HG02885 (cell line): ENCODE data around the gene LETMD1.
A peak's percentile ranks its signal among the peaks of the same experiment; 100 is the strongest.
"Not testable (repeated sequence)": the region's sequence is repeated elsewhere in the genome, so short reads cannot be mapped to it uniquely, and the experiment has no call there.

ENCODE experiments used
- ATAC-seq: cut with Tn5 transposase; IDR thresholded peaks from one replicate; pipeline ENCODE4 v1.9.1; 2021; ENCODE audit warnings: mild to moderate bottlenecking; ENCODE audit not compliant: unreplicated experiment, poor library complexity

LETMD1 gene, protein sequence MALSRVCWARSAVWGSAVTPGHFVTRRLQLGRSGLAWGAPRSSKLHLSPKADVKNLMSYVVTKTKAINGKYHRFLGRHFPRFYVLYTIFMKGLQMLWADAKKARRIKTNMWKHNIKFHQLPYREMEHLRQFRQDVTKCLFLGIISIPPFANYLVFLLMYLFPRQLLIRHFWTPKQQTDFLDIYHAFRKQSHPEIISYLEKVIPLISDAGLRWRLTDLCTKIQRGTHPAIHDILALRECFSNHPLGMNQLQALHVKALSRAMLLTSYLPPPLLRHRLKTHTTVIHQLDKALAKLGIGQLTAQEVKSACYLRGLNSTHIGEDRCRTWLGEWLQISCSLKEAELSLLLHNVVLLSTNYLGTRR

DNA sequence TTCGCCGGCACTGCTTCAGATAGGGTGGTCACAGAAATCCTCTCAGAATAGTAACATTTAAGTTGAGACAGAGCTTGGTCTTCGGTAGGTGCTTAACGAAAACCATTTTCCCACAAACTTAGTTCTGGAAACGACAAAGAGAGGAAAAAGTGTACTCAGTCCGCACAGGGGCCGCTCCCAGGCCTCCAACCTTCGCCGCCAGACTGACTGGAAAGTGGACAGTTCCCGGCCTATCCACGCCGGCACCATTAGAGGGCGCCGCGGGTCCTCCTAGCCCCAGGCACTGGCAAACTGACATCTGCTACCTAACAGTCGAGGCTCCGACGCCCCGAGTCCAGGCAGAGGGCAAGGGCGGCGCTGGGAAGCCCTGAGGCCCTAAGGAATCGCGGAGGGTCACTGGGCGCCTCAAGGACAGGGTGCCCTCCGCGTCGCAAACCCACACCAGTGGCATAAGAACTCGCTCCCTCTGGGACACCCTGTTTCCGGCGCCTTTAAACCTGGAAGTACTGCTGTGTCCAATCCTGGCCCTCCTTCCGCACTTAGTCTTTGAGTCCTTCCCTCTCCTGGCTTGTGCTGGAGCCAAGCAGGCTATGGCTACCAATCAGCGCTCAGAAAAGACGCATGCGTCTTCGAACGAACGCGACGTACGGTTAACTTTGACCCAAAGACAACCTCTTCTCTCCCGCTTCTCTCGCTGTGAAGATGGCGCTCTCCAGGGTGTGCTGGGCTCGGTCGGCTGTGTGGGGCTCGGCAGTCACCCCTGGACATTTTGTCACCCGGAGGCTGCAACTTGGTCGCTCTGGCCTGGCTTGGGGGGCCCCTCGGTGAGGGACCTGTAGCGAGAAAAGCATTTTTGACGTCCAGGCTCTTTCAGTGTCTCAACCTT lies at the start of gene LETMD1:
Gene LETMD1 (plus strand): TSS at position 673 of the 886 bp plus-strand sequence. CDS start 30 bp downstream, at position 703.
- ATAC-seq: peak; percentile 96

DNA sequence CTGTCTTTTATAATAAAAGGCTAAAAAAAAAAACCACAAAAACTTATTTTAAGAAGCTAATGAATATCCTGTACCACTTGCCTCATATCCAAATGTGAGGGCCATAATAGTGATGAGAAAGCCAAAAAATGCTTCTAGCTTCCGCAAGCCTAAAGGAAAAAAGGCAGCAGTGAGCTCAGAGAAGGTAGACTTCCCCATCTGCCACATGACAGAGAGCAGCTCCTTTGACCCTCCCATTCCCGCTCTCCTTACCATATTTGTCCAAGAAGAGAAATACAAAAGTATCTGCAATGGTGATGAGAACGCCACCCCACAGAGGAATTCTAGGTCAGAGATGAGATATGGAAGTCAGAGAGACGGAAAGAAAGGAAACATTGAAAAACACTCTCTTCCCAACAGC lies 49.0 kb upstream of the LETMD1 start:
- ATAC-seq: no peak

DNA sequence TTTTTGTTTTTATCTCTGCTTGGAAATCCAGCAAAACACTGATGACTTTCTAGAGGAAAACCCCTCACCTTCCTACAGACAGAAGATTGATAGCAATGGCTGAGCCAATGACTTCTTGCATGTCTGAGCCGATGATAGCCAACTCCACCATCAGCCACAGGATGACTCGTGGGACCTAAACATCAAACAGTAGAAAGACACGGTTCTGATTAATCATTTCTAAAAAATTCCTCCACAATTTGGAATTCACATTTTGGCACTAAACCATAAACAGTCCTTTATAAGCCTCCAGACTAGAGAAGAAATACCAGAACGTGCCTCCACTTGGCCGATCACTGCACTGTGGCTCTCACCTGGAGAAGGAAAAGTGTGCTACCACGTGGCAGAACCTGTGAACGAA lies 47.9 kb upstream of the LETMD1 start:
- ATAC-seq: no peak

DNA sequence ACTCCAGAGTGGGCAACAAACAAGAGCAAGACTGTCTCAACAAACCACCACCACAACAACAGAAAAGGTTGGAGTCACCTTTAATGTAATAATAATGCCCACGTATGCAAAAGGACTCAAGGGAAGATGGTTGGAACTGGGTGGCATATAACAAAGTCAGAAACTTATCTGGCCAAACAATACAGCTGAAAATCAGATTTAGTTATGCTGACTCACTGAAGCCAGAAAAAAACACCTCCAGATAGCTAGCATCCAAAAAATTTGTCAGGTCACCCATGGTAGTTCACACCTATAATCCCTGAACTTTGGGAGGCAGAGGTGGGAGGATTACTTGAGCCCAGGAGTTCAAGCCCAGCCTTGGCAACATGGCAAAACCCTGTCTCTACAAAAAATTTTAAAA lies 46.3 kb upstream of the LETMD1 start:
- ATAC-seq: no peak

DNA sequence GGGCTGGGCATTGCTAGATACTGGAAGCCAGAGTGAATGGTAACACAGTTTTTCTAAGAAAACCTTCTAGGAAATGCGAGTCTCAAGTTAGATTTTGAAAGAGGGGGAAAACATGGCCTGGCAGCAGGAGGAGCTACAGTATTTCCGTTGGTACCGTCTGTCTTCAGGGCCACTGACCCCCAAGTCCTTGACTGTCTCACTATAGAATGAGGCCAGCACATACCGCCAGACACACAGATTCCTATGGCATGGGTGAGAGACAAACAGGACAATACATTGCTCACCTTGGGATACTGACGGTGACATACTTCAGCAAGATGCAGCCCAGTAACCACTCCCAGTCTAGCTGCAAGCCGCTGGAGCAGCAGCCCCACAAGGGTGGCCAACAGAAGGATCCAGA lies 43.6 kb upstream of the LETMD1 start:
- ATAC-seq: no peak

DNA sequence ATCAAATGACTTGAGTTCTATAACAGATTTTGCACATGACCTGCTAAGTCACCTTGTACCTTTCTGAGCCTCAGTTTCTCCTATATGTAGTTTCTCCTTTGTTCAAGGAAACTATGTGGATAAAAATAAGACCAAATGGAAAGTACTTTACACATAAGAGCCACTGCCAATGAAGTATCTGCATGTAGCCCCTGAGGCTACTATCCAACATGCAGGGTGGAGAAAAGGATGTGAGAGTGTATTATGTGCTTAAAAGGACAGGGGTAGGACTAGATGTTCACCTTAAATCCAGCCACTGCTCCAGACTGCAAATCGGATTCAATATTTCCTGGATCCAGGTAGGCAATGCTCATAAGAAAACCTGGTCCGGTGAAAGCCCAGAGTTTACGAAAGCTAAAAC lies 43.1 kb upstream of the LETMD1 start:
- no peak for ATAC-seq

DNA sequence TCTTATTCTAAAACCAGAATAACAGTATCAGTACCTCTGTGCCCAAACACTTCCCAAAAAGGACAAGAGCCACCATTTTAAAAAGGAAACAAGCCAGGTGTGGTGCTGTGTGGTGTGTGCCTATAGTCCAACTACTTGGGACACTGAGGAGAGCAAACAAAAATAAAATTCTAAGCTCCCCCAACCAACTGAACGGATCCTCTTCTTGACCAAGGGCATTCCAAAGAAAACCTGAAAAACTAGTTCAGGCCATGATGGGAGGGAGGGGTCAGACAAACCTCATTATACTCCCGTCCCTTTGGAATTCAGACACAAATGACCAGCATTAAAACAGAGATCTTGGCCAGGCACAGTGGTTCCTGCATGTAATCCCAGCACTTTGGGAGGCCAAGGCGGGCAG lies 42.5 kb upstream of the LETMD1 start:
- no peak for ATAC-seq

DNA sequence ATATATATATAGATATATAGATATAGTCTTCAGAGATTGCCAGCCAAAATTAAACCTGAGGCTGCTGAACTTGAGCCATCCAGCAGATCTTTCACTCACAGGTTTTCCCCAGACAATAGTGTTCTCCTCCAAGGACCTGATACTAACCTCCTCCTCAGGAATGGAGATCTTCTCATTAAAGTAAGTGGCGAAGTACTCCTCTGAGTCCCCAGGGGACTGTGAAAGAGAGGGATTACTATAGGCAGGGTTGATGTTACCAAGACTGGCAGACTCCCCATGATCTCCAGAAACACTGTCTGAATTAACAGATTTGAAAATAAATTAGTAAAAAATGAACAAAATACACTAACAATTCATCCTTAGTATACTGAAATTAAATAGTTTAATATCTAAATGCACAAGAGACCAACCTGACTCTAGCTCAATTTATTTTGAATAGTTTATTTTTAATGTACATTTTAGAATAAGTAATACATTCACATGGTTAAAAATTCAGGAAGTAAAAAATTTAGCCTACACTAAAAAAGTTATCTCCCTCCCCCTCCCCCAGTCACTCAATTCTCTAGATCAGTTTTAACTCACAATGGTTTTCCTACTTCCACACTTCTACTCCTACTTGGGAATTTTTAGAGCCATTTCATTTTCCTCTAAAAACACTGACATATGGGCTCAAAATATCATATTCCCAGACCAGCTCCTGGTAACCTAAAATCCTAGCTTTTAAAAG lies 39.6 kb upstream of the LETMD1 start:
- no peak for ATAC-seq

DNA sequence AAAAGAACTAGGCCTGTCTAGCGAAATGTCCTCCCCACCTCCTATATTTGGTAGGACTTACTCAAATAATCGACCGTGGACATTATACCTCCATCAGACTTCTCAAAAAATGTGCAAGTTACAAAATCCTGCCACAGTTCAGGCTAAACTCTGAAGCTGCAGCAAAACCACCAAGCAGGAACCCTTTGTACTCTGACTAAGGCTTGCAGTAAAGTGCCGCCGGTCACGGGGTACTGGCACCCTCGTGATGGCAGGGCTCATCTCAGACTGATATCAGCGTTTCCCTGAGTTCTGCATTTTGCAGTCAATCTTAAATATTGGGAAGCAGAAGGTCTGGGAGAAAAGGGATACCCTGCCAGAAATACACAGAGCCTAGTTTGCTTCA lies 39.1 kb upstream of the LETMD1 start:
- ATAC-seq: no peak

DNA sequence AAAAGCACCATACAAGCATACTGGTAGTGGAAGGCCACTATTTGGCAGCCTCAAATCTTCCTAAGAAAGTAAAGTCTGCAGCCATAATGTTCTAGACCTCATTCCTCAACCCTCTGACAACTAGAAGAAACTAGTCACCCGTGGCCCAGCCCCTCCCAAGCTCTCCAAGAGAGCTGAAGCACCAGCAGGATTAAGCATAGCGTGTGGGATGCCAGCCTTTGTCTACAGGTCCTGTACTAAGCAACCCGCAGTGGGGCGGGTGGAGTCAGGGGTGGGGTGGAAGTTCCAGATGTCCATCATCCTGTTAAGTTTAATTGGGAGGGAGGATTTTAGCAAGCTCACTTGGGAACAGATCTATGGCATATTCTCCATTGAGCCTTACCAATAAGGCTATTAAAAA lies 36.2 kb upstream of the LETMD1 start:
- no peak for ATAC-seq

DNA sequence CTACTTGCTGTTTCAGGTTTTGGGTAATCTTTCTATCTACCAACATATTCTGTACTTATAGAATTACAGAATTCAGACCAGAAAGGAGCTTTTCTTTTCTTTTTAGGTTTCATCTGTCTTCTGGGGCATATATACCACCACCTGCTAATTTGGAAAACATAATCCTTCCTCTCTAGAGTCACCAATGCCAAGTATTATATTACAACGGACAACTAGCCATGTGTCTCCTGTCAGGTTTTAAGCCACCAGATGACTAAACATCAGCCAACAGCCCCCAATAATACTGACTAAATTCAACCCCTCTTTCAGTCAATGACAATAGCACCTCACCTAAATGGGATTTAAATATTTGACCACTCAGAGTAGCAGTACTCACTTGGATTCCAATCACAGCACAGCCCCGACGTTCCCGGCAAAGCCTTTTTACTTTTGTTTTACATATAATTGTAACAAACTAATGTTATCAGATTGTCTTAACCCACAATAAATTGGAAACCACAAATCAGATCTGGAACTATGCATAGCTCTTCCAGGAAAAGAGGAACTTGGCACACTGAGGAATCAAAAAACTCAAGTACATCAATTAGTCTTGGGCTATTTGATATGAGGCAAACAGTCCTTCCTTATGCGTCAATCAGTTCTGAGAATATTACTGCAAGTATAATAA lies 35.4 kb upstream of the LETMD1 start:
- no peak for ATAC-seq

DNA sequence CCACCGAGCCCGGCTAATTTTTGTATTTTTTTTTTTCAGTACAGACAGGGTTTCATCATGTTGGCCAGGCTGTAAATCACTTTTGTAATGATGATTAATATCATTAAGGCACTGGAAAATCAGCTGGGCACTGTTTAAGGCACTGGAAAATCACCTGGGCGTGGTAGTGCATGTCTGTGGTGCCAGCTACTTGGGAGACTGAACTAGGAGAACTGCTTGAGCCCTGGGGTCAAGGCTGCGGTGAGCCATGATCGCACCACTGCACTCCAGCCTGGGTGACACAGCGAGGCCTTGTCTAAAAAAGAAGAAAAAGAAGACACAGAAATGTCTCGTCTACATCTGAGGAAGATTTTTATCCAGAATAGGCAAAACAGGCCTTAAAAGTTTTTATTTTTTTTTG lies 34.7 kb upstream of the LETMD1 start:
- no peak for ATAC-seq

DNA sequence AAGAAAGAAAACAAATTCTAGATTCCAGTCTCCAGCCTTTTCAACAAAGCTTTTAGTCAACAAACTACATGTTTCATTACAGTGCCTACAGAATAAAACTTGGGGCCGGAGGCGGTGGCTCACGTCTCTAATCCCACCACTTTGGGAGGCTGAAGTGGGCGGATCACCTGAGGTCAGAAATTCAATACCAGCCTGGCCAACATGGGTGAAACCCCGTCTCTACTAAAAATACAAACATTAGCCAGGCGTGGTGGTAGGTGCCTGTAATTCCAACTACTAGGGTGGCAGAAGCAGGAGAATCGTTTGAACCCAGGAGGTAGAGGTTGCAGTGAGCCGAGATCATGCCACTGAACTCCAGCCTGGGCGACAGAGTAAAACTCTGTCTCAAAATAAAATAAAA lies 33.7 kb upstream of the LETMD1 start:
- not testable (repeated sequence) for ATAC-seq

DNA sequence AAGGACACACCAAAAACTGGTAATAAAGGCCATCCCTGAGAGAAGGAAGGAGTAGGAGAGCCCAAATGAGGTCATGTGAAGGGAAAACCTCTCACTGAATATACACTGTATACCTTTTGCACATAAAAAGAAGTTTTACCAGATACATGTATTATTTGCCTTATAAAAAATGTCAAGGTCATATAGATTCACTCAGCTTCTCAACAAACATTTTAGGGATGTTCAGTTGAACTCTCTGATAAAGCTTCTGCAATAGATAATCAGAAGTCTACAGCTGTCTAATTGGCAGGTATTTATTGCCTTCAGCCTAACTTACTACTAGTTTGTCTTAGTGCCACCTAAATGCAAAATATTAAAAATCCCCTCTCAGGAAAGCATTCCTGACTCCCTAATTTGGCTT lies 30.7 kb upstream of the LETMD1 start:
- ATAC-seq: no peak

DNA sequence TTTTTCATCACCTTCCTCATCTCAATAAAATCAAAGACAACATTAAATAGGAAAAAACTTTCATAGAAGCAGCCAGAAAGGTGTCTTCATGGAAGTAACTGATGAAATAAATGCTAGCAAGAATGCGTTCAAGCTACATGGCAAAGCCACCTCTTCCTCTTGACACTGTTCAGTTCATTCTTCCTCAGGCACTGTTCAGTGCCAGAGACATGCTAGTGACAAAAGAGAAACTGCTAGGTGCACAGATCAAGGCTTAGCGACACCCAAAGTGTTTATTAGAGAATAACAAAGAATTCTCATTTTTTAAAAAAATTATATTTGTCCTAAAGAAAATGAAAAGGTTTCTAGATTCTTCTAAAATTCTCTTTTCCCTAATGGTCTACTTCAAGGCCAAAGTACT lies 29.2 kb upstream of the LETMD1 start:
- no peak for ATAC-seq

DNA sequence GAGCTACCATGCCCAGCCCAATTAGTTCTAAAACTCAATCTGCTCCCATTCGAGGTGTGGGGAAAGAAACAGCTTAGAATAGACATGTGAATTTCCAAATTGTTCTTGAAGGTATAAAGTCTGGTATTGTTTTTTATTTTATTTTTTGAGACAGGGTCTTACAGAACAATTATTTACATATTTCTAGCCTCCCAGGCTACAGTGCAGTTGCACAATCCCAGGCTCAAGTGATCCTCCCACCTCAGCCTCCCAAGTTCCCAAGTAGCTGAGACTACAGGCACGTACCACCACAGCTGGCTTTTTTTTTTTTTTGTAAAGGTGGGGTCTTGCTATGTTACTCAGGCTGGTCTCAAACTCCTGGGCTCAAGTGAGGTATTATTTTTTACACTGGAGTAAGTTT lies 28.2 kb upstream of the LETMD1 start:
- no peak for ATAC-seq

DNA sequence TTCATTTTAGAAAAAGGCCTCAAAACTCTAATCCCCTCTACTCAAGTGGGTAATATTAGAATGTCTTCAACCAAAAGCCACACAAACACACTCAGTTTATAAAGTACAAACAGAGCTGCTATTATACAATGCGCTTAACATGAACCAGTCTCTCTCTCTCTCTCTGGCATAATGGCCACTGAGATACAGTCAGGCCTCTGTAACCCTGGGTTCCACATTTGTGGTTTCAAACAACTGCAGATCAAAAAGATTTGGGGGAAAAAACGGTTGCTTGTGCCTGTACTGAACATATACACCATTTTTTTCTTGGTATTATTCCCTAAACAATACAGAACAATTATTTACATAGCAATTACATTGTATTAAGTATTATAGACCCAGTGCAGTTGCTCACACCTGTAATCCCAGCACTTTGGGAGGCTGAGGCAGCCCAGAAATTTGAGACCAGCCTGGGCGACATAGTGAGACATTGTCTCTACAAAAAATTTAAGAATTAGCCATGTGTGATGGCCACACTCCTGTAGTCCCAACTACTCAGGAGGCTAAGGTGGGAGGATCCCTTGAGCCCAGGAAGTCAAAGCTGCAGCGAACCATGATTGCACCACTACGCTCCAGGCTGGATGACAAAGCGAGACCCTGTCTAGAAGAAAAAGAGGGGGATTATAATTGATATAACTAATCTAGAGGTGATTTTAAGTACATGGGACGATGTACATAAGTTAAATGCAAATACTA lies 27.5 kb upstream of the LETMD1 start:
- ATAC-seq: no peak

DNA sequence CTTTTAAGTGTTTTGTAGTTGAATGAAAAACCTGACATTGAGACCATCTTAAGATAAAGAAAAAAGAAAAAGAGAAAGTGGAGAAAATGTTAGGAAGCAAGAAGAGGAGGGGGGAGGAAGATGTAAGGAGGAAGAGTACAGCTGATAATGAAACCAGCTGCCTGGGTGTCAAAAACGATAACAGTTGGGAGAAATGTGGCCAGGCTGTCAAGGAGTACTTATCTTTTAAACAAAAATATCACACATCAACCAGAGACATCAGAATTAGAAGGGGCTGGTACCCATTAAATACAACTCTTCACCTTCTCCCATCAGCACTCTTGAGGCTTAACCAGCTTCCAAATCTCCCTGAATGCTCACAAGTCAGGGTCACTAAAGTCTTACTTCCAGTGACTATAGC lies 26.4 kb upstream of the LETMD1 start:
- ATAC-seq: no peak

DNA sequence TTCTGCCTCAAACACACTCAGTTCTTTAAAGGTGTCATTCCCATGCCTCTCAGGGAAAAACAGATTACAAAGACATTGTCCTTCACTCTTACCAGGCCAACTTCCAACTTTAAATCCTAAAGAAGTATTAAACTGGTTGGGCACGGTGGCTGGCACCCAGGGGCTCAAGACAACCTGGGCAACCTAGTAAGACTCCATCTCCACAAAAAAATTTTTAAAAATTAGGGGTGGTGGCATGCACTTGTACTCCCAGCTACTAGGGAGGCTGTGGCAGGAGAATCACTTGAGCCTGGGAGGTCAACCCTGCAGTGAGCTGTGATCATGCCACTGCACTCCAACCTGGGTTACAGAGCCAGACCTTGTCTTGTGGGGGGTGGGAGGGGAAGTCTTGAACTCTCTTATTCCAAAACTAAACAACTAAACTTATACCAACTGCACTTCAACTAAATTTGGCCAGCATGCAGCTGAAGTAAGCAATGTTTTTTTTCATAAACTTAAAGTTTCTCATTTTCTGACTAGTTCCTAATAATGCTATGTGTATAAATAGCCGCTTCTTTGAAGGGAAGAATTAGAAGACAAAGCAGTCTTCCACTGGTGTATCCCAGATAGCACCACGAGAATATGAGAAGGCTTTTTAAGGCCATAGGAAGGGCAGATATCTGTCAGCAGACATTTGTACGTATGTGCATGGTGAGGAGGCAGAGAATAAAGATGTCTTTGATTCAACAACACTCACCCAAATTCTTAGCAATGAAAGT lies 24.3 kb upstream of the LETMD1 start:
- no peak for ATAC-seq
